Upper lobe of left lung (tissue), 4 donors: Measurements from ENCODE around the gene FRAS1.

Experiments
- POLR2A ChIP-seq, 4 donors: fragments of 450-650 bp; IDR thresholded peaks; one replicate each; pipeline ENCODE4 v1.5.1; 2016 to 2017; ENCODE audit warnings: antibody characterized with exemption in 4 of 4, mild to moderate bottlenecking in 2 of 4
- POLR2AphosphoS5 ChIP-seq, 2 donors: sonication (generic); formaldehyde crosslinking; IDR thresholded peaks; one replicate each; pipeline ENCODE4 v1.5.1; 2017; ENCODE audit warnings: antibody characterized with exemption in 2 of 2
- TF ChIP-seq, protein P1 (sequence below), 6 experiments: fragments of 450-650 bp in 4 of 6; fragments of 200-600 bp in 2 of 6; sonication (generic) in 2 of 6; IDR thresholded peaks; one replicate each; pipeline ENCODE4 v1.5.1; 2016 to 2019; ENCODE audit warnings: antibody characterized with exemption in 6 of 6

GRCh38 chr4:78571804-78572203 lies 514.7 kb downstream of the FRAS1 start:
- TF ChIP-seq, protein P1, sequence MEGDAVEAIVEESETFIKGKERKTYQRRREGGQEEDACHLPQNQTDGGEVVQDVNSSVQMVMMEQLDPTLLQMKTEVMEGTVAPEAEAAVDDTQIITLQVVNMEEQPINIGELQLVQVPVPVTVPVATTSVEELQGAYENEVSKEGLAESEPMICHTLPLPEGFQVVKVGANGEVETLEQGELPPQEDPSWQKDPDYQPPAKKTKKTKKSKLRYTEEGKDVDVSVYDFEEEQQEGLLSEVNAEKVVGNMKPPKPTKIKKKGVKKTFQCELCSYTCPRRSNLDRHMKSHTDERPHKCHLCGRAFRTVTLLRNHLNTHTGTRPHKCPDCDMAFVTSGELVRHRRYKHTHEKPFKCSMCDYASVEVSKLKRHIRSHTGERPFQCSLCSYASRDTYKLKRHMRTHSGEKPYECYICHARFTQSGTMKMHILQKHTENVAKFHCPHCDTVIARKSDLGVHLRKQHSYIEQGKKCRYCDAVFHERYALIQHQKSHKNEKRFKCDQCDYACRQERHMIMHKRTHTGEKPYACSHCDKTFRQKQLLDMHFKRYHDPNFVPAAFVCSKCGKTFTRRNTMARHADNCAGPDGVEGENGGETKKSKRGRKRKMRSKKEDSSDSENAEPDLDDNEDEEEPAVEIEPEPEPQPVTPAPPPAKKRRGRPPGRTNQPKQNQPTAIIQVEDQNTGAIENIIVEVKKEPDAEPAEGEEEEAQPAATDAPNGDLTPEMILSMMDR (IDR thresholded peaks at IDR 0.05) = no peak
- TF ChIP-seq POLR2A (IDR thresholded peaks at IDR 0.05) (no peak), POLR2AphosphoS5 (IDR thresholded peaks at IDR 0.05) (no peak)
